HepG2 (cell line): ENCODE measurements around the gene TOM1L2. TPM values are rescaled to one million over a fixed set of nuclear protein-coding genes. Genes with fewer than 3 reads are reported as not detected.
A peak's percentile ranks its signal among the peaks of the same experiment; 100 is the strongest.

Experiments
- ATAC-seq: fragments of 200-7000 bp; cut with Tn5 transposase; 3 replicates; pipeline ENCODE4 v1.9.1; 2020; ENCODE audit warnings: mild to moderate bottlenecking, moderate library complexity
- BruUV-seq: library from RNA; stranded (reverse); fragments of 400-500 nt; replicated peaks from 2 replicates; lab custom pipeline; 2021; lab: Mats Ljungman, UMichigan
- CTCF ChIA-PET: fragments of 300-600 bp; formaldehyde crosslinking; extraction: SDS; loops from one replicate; lab custom pipeline; 2021; ENCODE audit warnings: low total read pairs, inconsistent platforms, low intra/inter-chr PET ratio; lab: Yijun Ruan, JAX
- POLR2A ChIA-PET: fragments of 350-600 bp; sonication (Branson Sonifier 250); formaldehyde crosslinking; loops from one replicate; lab custom pipeline; 2020; ENCODE audit warnings: antibody characterized with exemption, inconsistent platforms; lab: Yijun Ruan, JAX
- DNase-seq: peaks from one replicate; pipeline ENCODE4 v3.0.0-alpha.2; 2015; ENCODE audit warnings: low spot score
- FAIRE-seq: peaks from 3 replicates; lab custom pipeline; 2011; peaks lifted over from hg19 to GRCh38; lab: Jason Lieb, UNC
- H2AFZ ChIP-seq: one replicate; pipeline ENCODE4 v1.6.1; 2011; ENCODE audit warnings: low read length, inconsistent platforms
- H3K27ac ChIP-seq: fragments of 300-600 bp; 3 replicates; pipeline ENCODE4 v1.8.0; 2011; ENCODE audit warnings: mixed run types, mild to moderate bottlenecking, mixed read lengths, low read length, inconsistent platforms; ENCODE audit not compliant: insufficient read depth; ENCODE audit errors: extremely low read length
- H3K27me3 ChIP-seq, 2 experiments: fragments of 200-600 bp in 1 of 2; 2 replicates in 1 of 2; 3 replicates in 1 of 2; pipeline versions ENCODE4 v1.6.0 to v1.8.0; 2011; ENCODE audit warnings: low read length in 2 of 2, mild to moderate bottlenecking in 2 of 2, moderate library complexity in 2 of 2, inconsistent platforms in 1 of 2; ENCODE audit not compliant: insufficient read depth in 2 of 2, control insufficient read depth in 1 of 2
- H3K36me3 ChIP-seq, 2 experiments: fragments of 200-600 bp in 1 of 2; replicated peaks in 1 of 2; 2 replicates in 1 of 2; 3 replicates in 1 of 2; pipeline versions ENCODE4 v1.5.1 to v1.8.0; 2011; ENCODE audit warnings: low read length in 2 of 2, inconsistent platforms in 1 of 2; ENCODE audit not compliant: insufficient read depth in 2 of 2, control insufficient read depth in 1 of 2
- H3K4me1 ChIP-seq: 2 replicates; pipeline ENCODE4 v1.5.1; 2012; ENCODE audit warnings: low read length, inconsistent platforms; ENCODE audit not compliant: insufficient read depth
- H3K4me2 ChIP-seq: 2 replicates; pipeline ENCODE4 v1.6.0; 2011; ENCODE audit warnings: low read depth, low read length, inconsistent platforms
- H3K4me3 ChIP-seq, 3 experiments: fragments of 200-600 bp in 1 of 3; sonication (generic), shearing (Covaris generic) in 1 of 3; replicated peaks in 1 of 3; 2 replicates each; pipeline ENCODE4 v1.5.1; 2011 to 2016; ENCODE audit warnings: low read length in 3 of 3, inconsistent platforms in 2 of 3, low read depth in 2 of 3, mild to moderate bottlenecking in 2 of 3, control low read depth in 1 of 3, mixed read lengths in 1 of 3; ENCODE audit not compliant: insufficient read depth in 1 of 3
- H3K79me2 ChIP-seq: one replicate; pipeline ENCODE4 v1.6.1; 2011; ENCODE audit warnings: low read length, inconsistent platforms; ENCODE audit not compliant: insufficient read depth
- H3K9ac ChIP-seq: 2 replicates; pipeline ENCODE4 v1.6.0; 2011; ENCODE audit warnings: mild to moderate bottlenecking, low read depth, low read length, inconsistent platforms; ENCODE audit not compliant: insufficient read depth
- H3K9me3 ChIP-seq: 2 replicates; pipeline ENCODE4 v1.5.1; 2012; ENCODE audit warnings: mild to moderate bottlenecking, low read length
- H4K20me1 ChIP-seq: 2 replicates; pipeline ENCODE4 v1.6.0; 2011; ENCODE audit warnings: inconsistent platforms, mild to moderate bottlenecking, low read length, moderate library complexity; ENCODE audit not compliant: insufficient read depth
- GATAD2A ChIP-seq: IDR thresholded peaks from 2 replicates; pipeline ENCODE4 v1.6.1; 2016
- IRF2 ChIP-seq: IDR thresholded peaks from 2 replicates; pipeline ENCODE4 v1.6.1; 2018; ENCODE audit warnings: missing genetic modification reagents, missing compliant biosample characterization
- PATZ1 ChIP-seq: sonication (generic); formaldehyde crosslinking; IDR thresholded peaks from 2 replicates; pipeline ENCODE4 v1.4.0; 2020; ENCODE audit warnings: missing genetic modification reagents
- RAD21 ChIP-seq: fragments of 450-650 bp; formaldehyde crosslinking; IDR thresholded peaks from 2 replicates; pipeline ENCODE4 v1.5.0; 2020; ENCODE audit warnings: mild to moderate bottlenecking
- SAP130 ChIP-seq: IDR thresholded peaks from 2 replicates; pipeline ENCODE4 v1.6.1; 2016; ENCODE audit warnings: low read depth
- SMARCE1 ChIP-seq: fragments of 450-650 bp; IDR thresholded peaks from 2 replicates; pipeline ENCODE4 v1.6.1; 2017; ENCODE audit warnings: borderline replicate concordance
- STAG1 ChIP-seq: sonication (generic); formaldehyde crosslinking; IDR thresholded peaks from 2 replicates; pipeline ENCODE4 v1.4.0; 2020; ENCODE audit warnings: missing genetic modification reagents
- TAF1 ChIP-seq: sonication (generic); formaldehyde crosslinking; IDR thresholded peaks from 2 replicates; pipeline ENCODE4 v1.4.0; 2020; ENCODE audit warnings: missing genetic modification reagents
- THAP11 ChIP-seq: IDR thresholded peaks from 2 replicates; pipeline ENCODE4 v1.6.1; 2016; ENCODE audit warnings: missing biosample characterization, missing genetic modification reagents
- XRCC5 ChIP-seq: fragments of 200-400 bp; formaldehyde crosslinking; optimal IDR thresholded peaks from 2 replicates; pipeline ENCODE3; 2017; ENCODE audit warnings: mild to moderate bottlenecking, low read length
- ZBTB38 ChIP-seq: sonication (generic); formaldehyde crosslinking; IDR thresholded peaks from 2 replicates; pipeline ENCODE4 v1.5.1; 2020; ENCODE audit warnings: mild to moderate bottlenecking, missing genetic modification reagents
- ZNF143 ChIP-seq: sonication (generic); formaldehyde crosslinking; IDR thresholded peaks from 2 replicates; pipeline ENCODE4 v1.4.0; 2020; ENCODE audit warnings: missing genetic modification reagents
- ZNF687 ChIP-seq: sonication (generic); formaldehyde crosslinking; IDR thresholded peaks from 2 replicates; pipeline ENCODE4 v1.5.1; 2020; ENCODE audit warnings: mild to moderate bottlenecking, missing genetic modification reagents, moderate library complexity
- WGBS: methylation state at CpG from one replicate; pipeline ENCODE4 v1.1.6; 2017; ENCODE audit warnings: low lambda C conversion rate; 5-methylcytosine and 5-hydroxymethylcytosine counted together
- in situ Hi-C: cut with HindIII; loops from 2 replicates; pipeline ENCODE4 v1.10.0; 2017; ENCODE audit warnings: low pct_unique_long_range_greater_than_20kb; ENCODE audit not compliant: extremely low pct_ligation_motif_present
- intact Hi-C: fragments of 100-400 bp; cut with micrococcal nuclease; formaldehyde crosslinking; loops from one replicate; pipeline ENCODE4 v1.10.0; 2022; ENCODE audit not compliant: unreplicated experiment
- polyA plus RNA-seq, 8 experiments: library from polyadenylated mRNA; depleted of rRNA in 3 of 8; stranded (reverse) in 7 of 8; unstranded in 1 of 8; fragments of >200 nt; fragmentation: Illumina TruSeq in 4 of 8; extraction: Trizol in 4 of 8; gene quantifications; 2 replicates each; pipeline versions ENCODE4 v1.2.1 to v1.2.3, GENCODE V29; 2011 to 2016; ENCODE audit warnings: low read depth in 4 of 8, missing spikeins in 1 of 8, mixed read lengths in 1 of 8; ENCODE audit not compliant: insufficient read depth in 1 of 8
- total RNA-seq, 5 experiments: library from RNA; depleted of rRNA; stranded (reverse); fragments of >200 nt; fragmentation: Illumina TruSeq; extraction: Trizol; gene quantifications; 2 replicates each; pipeline ENCODE4 v1.2.3, GENCODE V29; 2016; ENCODE audit warnings: low read depth in 1 of 5
- TF ChIP-seq, protein P1 (sequence below): IDR thresholded peaks from 2 replicates; pipeline ENCODE4 v1.6.1; 2018; ENCODE audit warnings: missing genetic modification reagents, mild to moderate bottlenecking, missing compliant biosample characterization
- TF ChIP-seq, protein P2 (sequence below): sonication (generic); formaldehyde crosslinking; IDR thresholded peaks from 2 replicates; pipeline ENCODE4 v1.8.1; 2023; ENCODE audit warnings: mild to moderate bottlenecking, missing genetic modification reagents

TOM1L2 gene
- total and polyA plus RNA-seq, 2 of the 13 experiments (the other 11 are each of a cell fraction or from before 2014, with no cell fraction given): 4.7 to 7.4 TPM

DNA sequence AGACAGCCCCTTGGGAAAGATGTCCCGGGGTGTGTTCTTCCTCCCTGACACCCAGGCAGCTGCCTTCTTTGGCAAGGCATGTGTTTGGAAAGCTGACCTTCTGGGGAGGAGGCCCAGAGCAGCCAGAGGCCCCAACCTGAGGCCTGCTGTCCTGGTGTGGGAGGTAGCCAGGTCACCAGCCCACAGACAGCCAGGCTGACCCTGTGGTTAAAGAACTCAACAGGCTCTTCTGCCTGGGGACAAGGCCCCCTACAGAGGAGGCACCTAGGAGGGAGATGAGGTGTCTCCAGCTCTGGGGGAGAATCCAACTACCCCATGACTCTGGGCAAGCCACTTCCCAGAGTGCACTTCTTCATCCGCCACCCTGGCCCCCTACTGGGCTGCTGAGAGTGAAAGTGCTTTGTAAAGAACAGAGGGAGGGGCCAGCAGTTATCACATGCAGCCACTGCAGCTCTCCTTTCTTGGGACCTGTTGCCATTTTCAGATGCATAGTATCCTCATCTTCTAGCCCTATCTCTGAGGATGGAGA is 122.3 kb downstream of the TOM1L2 start:
- ChIA-PET CTCF (no interaction called here), POLR2A (interaction anchor here (0.6 to 6.4 kb wide), 5 partner anchors 9 to 48 kb away, joined by 4 to 51 read pairs (median 4); partner anchors contain the start of gene SREBF1)
- H3K4me3 ChIP-seq: 0 out of 6 replicates have a peak overlapping the region, but pooled peaks of 1 of the 3 experiments have one; percentile 13
- no peak overlapping the region for H2AFZ ChIP-seq
- WGBS: 53% methylated on average over 2 of the region's 2 CpGs
- H3K4me1 ChIP-seq: peaks cover 51% of the 10 kb centered on the region
- H3K9me3 ChIP-seq: no peaks in the 10 kb centered on the region
- DNase-seq (peak; percentile 62), FAIRE-seq (peak; percentile 55), ATAC-seq (peak; percentile 72)
- no peaks in the 10 kb centered on the region for H3K27me3 ChIP-seq
- no peaks in the 10 kb centered on the region for H3K36me3 ChIP-seq
- in situ Hi-C loops (no loop called here), intact Hi-C loops (loop anchor here (10.0 kb wide), 1 partner anchor 135 kb away; no protein-coding TSS in a partner anchor)
- peak overlapping the region; percentile 40 for H3K4me2 ChIP-seq
- H3K9ac ChIP-seq: peak overlapping the region; percentile 49; the same call in 1 of the 2 replicates
- no TSS peak for BruUV-seq
- H3K27ac ChIP-seq: peak overlapping the region; percentile 31
- no peaks in the 10 kb centered on the region for H3K79me2 ChIP-seq
- no peaks in the 10 kb centered on the region for H4K20me1 ChIP-seq
- TF ChIP-seq THAP11 (CRISPR knock-in tag): peak; percentile 24; the same call in 1 of the 2 replicates
- TF ChIP-seq PATZ1 (CRISPR knock-in tag): peak; percentile 61; the same call in 1 of the 2 replicates
- TF ChIP-seq IRF2 (CRISPR knock-in tag): 0 out of 2 replicates have a peak, but pooled peaks have one; percentile 53
- TF ChIP-seq GATAD2A (CRISPR knock-in tag): 0 out of 2 replicates have a peak, but pooled peaks have one; percentile 23
- TF ChIP-seq SMARCE1: no peak
- TF ChIP-seq TAF1: peak; percentile 46; the same call in 1 of the 2 replicates
- 0 out of 2 replicates have a peak, but pooled peaks have one; percentile 8 for TF ChIP-seq STAG1 (CRISPR knock-in tag)
- TF ChIP-seq ZNF687 (CRISPR knock-in tag): peak; percentile 53
- TF ChIP-seq ZNF143 (CRISPR knock-in tag): peak; percentile 84
- peak; percentile 56 for TF ChIP-seq ZBTB38 (CRISPR knock-in tag)
- TF ChIP-seq SAP130 (CRISPR knock-in tag): peak; percentile 42; the same call in 1 of the 2 replicates
- peak; percentile 33; the same call in 1 of the 2 replicates for TF ChIP-seq RAD21 (CRISPR knock-in tag)
- TF ChIP-seq, protein P1, sequence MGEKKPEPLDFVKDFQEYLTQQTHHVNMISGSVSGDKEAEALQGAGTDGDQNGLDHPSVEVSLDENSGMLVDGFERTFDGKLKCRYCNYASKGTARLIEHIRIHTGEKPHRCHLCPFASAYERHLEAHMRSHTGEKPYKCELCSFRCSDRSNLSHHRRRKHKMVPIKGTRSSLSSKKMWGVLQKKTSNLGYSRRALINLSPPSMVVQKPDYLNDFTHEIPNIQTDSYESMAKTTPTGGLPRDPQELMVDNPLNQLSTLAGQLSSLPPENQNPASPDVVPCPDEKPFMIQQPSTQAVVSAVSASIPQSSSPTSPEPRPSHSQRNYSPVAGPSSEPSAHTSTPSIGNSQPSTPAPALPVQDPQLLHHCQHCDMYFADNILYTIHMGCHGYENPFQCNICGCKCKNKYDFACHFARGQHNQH: peak; percentile 31; the same call in 1 of the 2 replicates
- TF ChIP-seq, protein P2, sequence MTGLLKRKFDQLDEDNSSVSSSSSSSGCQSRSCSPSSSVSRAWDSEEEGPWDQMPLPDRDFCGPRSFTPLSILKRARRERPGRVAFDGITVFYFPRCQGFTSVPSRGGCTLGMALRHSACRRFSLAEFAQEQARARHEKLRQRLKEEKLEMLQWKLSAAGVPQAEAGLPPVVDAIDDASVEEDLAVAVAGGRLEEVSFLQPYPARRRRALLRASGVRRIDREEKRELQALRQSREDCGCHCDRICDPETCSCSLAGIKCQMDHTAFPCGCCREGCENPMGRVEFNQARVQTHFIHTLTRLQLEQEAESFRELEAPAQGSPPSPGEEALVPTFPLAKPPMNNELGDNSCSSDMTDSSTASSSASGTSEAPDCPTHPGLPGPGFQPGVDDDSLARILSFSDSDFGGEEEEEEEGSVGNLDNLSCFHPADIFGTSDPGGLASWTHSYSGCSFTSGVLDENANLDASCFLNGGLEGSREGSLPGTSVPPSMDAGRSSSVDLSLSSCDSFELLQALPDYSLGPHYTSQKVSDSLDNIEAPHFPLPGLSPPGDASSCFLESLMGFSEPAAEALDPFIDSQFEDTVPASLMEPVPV (CRISPR knock-in tag): no peak
- peak; percentile 46 for TF ChIP-seq XRCC5
